Activated CD4-positive, alpha-beta T cell treated with anti-CD3 and anti-CD28 coated beads, Interleukin-2, amount 10 ng/mL, durations not matched to agents 7 days and 5 days (primary cell): ENCODE results near the gene CNIH3. TPM values are rescaled to one million over a fixed set of nuclear protein-coding genes. Genes with fewer than 3 reads are reported as not detected.

Experiments
- CTCF ChIA-PET: fragments of 350-600 bp; sonication (Branson Sonifier 250); formaldehyde crosslinking; loops from one replicate; lab custom pipeline; 2021; ENCODE audit warnings: antibody characterized with exemption; lab: Charles Lee
- POLR2A ChIA-PET: fragments of 350-600 bp; sonication (Branson Sonifier 250); formaldehyde crosslinking; loops from one replicate; lab custom pipeline; 2021; ENCODE audit warnings: antibody characterized with exemption; lab: Charles Lee
- DNase-seq: peaks from one replicate; pipeline ENCODE4 v3.0.0-alpha.2; 2020
- H3K27ac Mint-ChIP-seq: one replicate; pipeline ENCODE4 v1.8.0; 2021; ENCODE audit warnings: mild to moderate bottlenecking, moderate library complexity, mixed read lengths
- H3K27me3 Mint-ChIP-seq: one replicate; pipeline ENCODE4 v1.8.0; 2021; ENCODE audit warnings: mixed read lengths
- H3K36me3 Mint-ChIP-seq: one replicate; pipeline ENCODE4 v1.8.0; 2021; ENCODE audit warnings: low read depth, mixed read lengths
- H3K4me1 Mint-ChIP-seq: one replicate; pipeline ENCODE4 v1.8.0; 2021; ENCODE audit warnings: mixed read lengths
- H3K4me3 Mint-ChIP-seq: one replicate; pipeline ENCODE4 v1.8.0; 2021; ENCODE audit warnings: mild to moderate bottlenecking, moderate library complexity, mixed read lengths
- H3K9me3 Mint-ChIP-seq: one replicate; pipeline ENCODE4 v1.8.0; 2021; ENCODE audit warnings: mixed read lengths
- total RNA-seq, 2 experiments: library from RNA; stranded (reverse); gene quantifications; one replicate each; pipeline ENCODE4 v1.2.3, GENCODE V29; 2021

Gene CNIH3
- total RNA-seq, 2 experiments from 2014 or later = 1.7 to 2.1 TPM

- no peak for DNase-seq
- Mint-ChIP-seq H3K4me1 (peaks cover 47% of the 10 kb centered on the region), H3K36me3 (peaks cover 14% of the 10 kb centered on the region), H3K4me3 (no peak overlapping the region), H3K9me3 (peaks cover 10% of the 10 kb centered on the region), H3K27ac (no peak overlapping the region), H3K27me3 (peaks cover 63% of the 10 kb centered on the region)
- ChIA-PET CTCF (interaction anchor here (0.6 to 1.8 kb wide), 2 partner anchors 17 to 182 kb away, joined by 3 read pairs; no protein-coding TSS in a partner anchor), POLR2A (no interaction called here)
Measured at GRCh38 chr1:224620105-224620504, 4.0 kb downstream of the CNIH3 start.

DNA sequence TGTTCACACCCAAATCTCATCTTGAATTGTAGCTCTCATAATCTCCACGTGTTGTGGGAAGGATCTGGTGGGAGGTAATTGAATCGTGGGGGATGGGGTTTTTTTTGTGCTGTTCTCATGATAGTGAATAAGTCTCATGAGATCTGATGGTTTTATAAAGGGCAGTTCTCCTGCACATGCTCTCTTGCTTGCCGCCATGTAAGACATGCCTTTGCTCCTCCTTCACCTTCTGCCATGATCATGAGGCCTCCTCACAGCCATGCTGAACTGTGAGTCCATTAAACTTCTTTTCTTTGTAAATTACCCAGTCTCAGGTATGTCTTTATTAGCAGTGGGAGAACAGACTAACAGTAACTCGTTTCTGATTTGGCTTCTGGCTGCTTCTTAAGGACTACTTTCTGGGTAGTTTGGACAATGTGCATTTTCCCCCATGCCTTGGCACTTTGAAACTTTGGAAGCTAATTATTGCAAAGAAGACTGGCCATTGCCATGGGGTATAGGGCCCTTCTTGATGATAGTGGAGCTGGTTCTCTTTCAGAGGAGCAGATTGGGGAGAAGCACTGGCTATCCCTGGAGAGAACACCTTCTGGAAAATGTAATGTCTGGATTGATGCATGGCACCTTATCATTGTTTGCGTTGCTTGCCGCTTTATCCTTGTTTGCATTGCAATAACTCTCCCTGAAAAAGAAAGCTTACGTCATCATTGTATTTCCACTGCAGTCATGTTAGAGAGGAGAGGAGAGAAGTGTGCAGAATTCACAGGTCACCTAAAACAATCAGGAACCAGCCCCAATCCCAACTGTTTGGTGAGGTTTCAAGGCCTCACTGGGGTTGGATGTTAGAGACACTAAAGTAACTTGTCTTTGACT is 5.9 kb downstream of the CNIH3 start:
- no peak overlapping the region for H3K27ac Mint-ChIP-seq
- peaks cover 14% of the 10 kb centered on the region for H3K36me3 Mint-ChIP-seq
- CTCF ChIA-PET = interaction anchor here (1.3 to 2.9 kb wide), 5 partner anchors 11 to 162 kb away, joined by 3 to 8 read pairs (median 4); no protein-coding TSS in a partner anchor
- peaks cover 59% of the 10 kb centered on the region for H3K27me3 Mint-ChIP-seq
- POLR2A ChIA-PET = no interaction called here
- H3K4me1 Mint-ChIP-seq = peaks cover 43% of the 10 kb centered on the region
- no peak for DNase-seq
- no peak overlapping the region for H3K4me3 Mint-ChIP-seq
- peaks cover 10% of the 10 kb centered on the region for H3K9me3 Mint-ChIP-seq

DNA sequence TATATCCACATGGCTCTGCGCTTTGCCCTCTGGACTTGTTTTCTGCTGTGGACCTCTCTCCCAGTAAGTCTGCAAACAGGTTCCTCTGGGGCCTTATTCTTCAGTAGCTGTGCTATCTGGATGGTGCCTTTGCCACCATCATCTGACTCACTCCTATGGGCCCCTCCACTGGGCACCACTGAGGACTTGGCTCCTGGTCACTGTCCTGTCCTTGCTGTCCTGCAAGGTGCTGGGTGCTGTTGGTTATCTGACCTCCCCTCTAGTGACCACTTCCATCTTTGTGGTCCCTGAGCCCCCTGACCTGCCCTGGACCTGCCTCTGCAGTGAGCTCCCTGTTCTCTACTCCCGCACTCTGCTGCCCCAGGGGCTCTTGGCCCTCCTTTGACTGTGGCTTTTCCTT is 6.7 kb downstream of the CNIH3 start:
- ChIA-PET POLR2A (no interaction called here), CTCF (interaction anchor here (0.9 to 2.9 kb wide), 7 partner anchors 10 to 83 kb away, joined by 3 to 8 read pairs (median 4); no protein-coding TSS in a partner anchor)
- no peak for DNase-seq
- H3K4me1 Mint-ChIP-seq = peaks cover 38% of the 10 kb centered on the region
- peak overlapping the region; percentile 95 for H3K27ac Mint-ChIP-seq
- peaks cover 52% of the 10 kb centered on the region for H3K27me3 Mint-ChIP-seq
- H3K4me3 Mint-ChIP-seq = no peak overlapping the region
- H3K9me3 Mint-ChIP-seq = peaks cover 10% of the 10 kb centered on the region
- H3K36me3 Mint-ChIP-seq = peaks cover 14% of the 10 kb centered on the region

- H3K27me3 Mint-ChIP-seq = peaks cover 49% of the 10 kb centered on the region
- ChIA-PET CTCF (interaction anchor here (0.9 to 2.9 kb wide), 9 partner anchors 10 to 84 kb away, joined by 3 to 8 read pairs (median 4); no protein-coding TSS in a partner anchor), POLR2A (no interaction called here)
- peaks cover 14% of the 10 kb centered on the region for H3K36me3 Mint-ChIP-seq
- H3K4me1 Mint-ChIP-seq = peaks cover 34% of the 10 kb centered on the region
- peak overlapping the region; percentile 95 for H3K27ac Mint-ChIP-seq
- no peak for DNase-seq
- peaks cover 10% of the 10 kb centered on the region for H3K9me3 Mint-ChIP-seq
- peak overlapping the region; percentile 65 for H3K4me3 Mint-ChIP-seq
Measured at GRCh38 chr1:224623310-224623714, 7.2 kb downstream of the CNIH3 start.

- CTCF ChIA-PET = interaction anchor here (0.9 to 2.9 kb wide), 9 partner anchors 9 to 84 kb away, joined by 3 to 8 read pairs (median 4); no protein-coding TSS in a partner anchor
Measured at GRCh38 chr1:224623743-224624333, 7.7 kb downstream of the CNIH3 start.

DNA sequence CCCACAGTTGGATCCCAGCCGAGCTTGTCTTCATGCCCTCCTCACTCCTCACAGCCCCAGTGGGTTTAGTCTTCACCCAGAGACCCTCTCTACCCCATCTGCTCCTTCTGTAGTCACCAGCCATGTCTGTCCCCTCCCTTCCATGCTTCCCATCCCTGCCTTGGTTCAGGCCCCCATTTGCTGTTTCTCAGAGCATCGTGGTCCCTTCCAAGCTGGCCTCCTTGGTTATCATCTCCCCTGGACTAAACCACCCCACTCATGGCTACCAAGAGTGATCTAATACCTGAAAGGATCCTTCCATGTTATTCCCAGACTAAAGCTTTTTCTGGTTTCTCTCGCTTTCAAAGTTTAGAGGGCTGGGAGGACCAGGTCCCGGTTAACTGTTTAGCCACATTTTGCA is 8.3 kb downstream of the CNIH3 start:
- Mint-ChIP-seq H3K4me1 (peaks cover 31% of the 10 kb centered on the region), H3K9me3 (peaks cover 10% of the 10 kb centered on the region), H3K27ac (peak overlapping the region; percentile 95), H3K36me3 (peaks cover 14% of the 10 kb centered on the region), H3K4me3 (peak overlapping the region; percentile 65), H3K27me3 (peaks cover 42% of the 10 kb centered on the region)
- no peak for DNase-seq
- ChIA-PET CTCF (interaction anchor here (1.3 to 2.9 kb wide), 5 partner anchors 9 to 80 kb away, joined by 3 to 8 read pairs (median 5); no protein-coding TSS in a partner anchor), POLR2A (no interaction called here)

More at GRCh38 chr1:224623743-224624333, 7.7 kb downstream of the CNIH3 start:
- Mint-ChIP-seq H3K4me3 (peak overlapping the region; percentile 65), H3K27ac (peak overlapping the region; percentile 95), H3K36me3 (peaks cover 14% of the 10 kb centered on the region), H3K27me3 (peaks cover 45% of the 10 kb centered on the region), H3K9me3 (peaks cover 10% of the 10 kb centered on the region), H3K4me1 (peaks cover 32% of the 10 kb centered on the region)
- POLR2A ChIA-PET = no interaction called here
- DNase-seq = peak; percentile 92

DNA sequence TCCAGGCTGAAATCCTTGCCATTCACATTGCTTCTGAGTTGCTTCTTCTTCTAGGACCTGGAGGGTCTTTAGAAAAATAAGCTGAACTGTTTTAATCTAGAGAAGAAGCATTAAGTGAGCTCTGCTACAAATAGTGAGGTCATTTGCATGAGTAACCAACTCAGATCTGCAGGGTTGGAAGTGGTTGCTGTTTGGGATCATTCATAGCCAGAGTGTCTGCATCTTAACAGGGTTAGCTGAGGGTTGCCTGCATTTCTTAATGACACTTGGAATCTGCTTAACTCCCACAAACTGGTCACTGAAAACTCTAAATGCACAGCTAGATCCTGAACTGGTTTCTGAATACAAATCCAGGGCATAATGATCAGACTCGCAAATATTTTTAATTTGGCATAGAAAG is 9.9 kb downstream of the CNIH3 start:
- no peak for DNase-seq
- CTCF ChIA-PET = interaction anchor here (1.2 to 1.3 kb wide), 2 partner anchors 83 to 114 kb away, joined by 4 read pairs; no protein-coding TSS in a partner anchor
- POLR2A ChIA-PET = no interaction called here
- Mint-ChIP-seq H3K4me1 (peaks cover 31% of the 10 kb centered on the region), H3K27me3 (peaks cover 33% of the 10 kb centered on the region), H3K4me3 (no peak overlapping the region), H3K9me3 (peaks cover 10% of the 10 kb centered on the region), H3K27ac (no peak overlapping the region), H3K36me3 (peaks cover 13% of the 10 kb centered on the region)

DNA sequence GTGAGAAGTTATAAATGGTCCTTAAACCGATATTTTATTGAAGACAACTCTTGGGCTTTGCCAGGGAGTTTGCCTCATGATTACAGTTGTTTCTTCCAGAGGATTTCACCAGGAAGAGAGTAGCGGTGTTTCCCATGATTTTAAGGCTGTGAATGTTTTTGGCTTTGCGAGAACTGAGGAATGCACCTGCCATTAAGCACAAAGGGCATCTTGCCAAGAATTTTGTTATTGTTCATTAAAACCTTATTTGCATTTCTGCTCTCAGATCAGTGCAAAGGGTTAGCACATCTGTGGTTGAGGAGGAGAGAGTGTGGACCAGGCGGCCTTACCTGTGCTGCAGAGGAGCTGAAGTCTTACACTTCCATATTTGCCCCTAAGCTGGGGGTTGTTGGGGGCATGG is 13.8 kb downstream of the CNIH3 start:
- Mint-ChIP-seq H3K4me1 (peaks cover 8% of the 10 kb centered on the region), H3K36me3 (no peaks in the 10 kb centered on the region), H3K4me3 (no peak overlapping the region), H3K27ac (no peak overlapping the region), H3K27me3 (peaks cover 24% of the 10 kb centered on the region), H3K9me3 (no peaks in the 10 kb centered on the region)
- no peak for DNase-seq
- POLR2A ChIA-PET = no interaction called here
- CTCF ChIA-PET = no interaction called here

DNA sequence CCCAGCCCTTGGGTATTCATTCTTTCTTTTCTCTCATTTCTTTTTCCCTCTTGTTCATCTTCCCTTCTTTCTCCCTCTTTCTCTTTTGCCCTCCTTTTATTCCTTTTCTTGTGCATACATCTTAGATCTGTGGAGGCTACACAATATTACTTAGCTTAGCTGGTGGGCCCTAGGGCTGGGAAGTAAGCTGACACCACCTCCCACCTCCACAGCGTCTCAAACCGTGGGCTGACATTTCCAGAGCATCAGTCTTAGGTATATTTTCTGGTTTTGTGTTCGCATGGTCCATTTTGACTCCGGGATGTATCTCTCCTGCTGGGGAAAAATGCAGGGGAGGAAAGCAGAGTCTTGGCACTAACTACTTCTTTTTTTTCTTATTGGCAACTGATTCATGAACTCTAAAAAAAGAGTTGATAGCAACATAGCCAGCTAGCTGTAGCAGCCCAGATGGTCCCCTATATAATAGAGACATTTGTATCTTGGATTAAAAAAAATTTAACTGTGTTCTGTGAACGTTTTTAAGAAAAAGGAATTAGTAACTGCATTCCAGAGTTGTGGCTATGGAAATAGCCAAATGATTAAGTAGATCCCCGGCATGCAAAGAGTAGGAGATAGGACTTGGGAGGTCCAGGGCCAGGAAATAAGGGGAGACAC is 15.5 kb downstream of the CNIH3 start:
- no peaks in the 10 kb centered on the region for H3K4me1 Mint-ChIP-seq
- DNase-seq = no peak
- no peak overlapping the region for H3K4me3 Mint-ChIP-seq
- no peaks in the 10 kb centered on the region for H3K9me3 Mint-ChIP-seq
- ChIA-PET CTCF (interaction anchor here (0.5 kb wide), 1 partner anchor 169 kb away, joined by 3 read pairs; no protein-coding TSS in a partner anchor), POLR2A (no interaction called here)
- H3K27me3 Mint-ChIP-seq = peaks cover 19% of the 10 kb centered on the region
- H3K27ac Mint-ChIP-seq = no peak overlapping the region
- H3K36me3 Mint-ChIP-seq = no peaks in the 10 kb centered on the region

- POLR2A ChIA-PET = no interaction called here
- H3K4me1 Mint-ChIP-seq = peaks cover 2% of the 10 kb centered on the region
- CTCF ChIA-PET = interaction anchor here (1.6 to 2.7 kb wide), 2 partner anchors 9 to 12 kb away, joined by 6 to 8 read pairs; no protein-coding TSS in a partner anchor
Measured at GRCh38 chr1:224632381-224632871, 16.3 kb downstream of the CNIH3 start.

DNA sequence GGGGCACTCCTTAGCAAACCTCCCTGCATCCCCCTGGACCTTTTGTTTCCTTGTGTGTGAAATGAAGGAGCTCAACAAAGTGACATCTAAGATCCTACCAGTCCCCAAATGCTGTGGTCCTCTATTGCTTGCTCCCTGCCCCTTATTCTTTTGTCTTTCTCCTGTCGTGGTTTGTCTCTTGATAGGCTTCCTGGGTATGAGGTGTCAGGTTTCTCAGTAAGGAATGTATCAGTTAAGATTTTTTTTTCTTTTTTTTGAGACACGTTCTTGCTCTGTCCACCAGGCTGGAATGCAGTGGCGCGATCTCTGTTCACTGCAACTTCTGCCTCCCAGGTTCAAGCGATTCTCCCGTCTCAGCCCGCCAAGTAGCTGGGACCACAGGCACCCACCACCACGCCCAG is 16.8 kb downstream of the CNIH3 start:
- CTCF ChIA-PET = interaction anchor here (1.6 to 2.7 kb wide), 2 partner anchors 9 to 11 kb away, joined by 6 to 8 read pairs; no protein-coding TSS in a partner anchor
- no peaks in the 10 kb centered on the region for H3K36me3 Mint-ChIP-seq
- H3K9me3 Mint-ChIP-seq = no peaks in the 10 kb centered on the region
- POLR2A ChIA-PET = no interaction called here
- peaks cover 7% of the 10 kb centered on the region for H3K4me1 Mint-ChIP-seq
- H3K27me3 Mint-ChIP-seq = peaks cover 19% of the 10 kb centered on the region
- H3K27ac Mint-ChIP-seq = no peak overlapping the region
- H3K4me3 Mint-ChIP-seq = no peak overlapping the region
- no peak for DNase-seq

More at GRCh38 chr1:224632381-224632871, 16.3 kb downstream of the CNIH3 start:
- no peak for DNase-seq
- Mint-ChIP-seq H3K36me3 (no peaks in the 10 kb centered on the region), H3K4me3 (no peak overlapping the region), H3K27ac (no peak overlapping the region), H3K9me3 (no peaks in the 10 kb centered on the region), H3K27me3 (peaks cover 17% of the 10 kb centered on the region)

- CTCF ChIA-PET = interaction anchor here (1.0 to 1.5 kb wide), 2 partner anchors 11 to 329 kb away, joined by 3 read pairs; no protein-coding TSS in a partner anchor
- Mint-ChIP-seq H3K27me3 (peaks cover 16% of the 10 kb centered on the region), H3K36me3 (no peaks in the 10 kb centered on the region), H3K9me3 (no peaks in the 10 kb centered on the region), H3K4me1 (peaks cover 10% of the 10 kb centered on the region), H3K27ac (no peak overlapping the region), H3K4me3 (no peak overlapping the region)
- DNase-seq = no peak
- POLR2A ChIA-PET = no interaction called here
Measured at GRCh38 chr1:224635356-224635755, 19.2 kb downstream of the CNIH3 start.
